HepG2 (cell line): Measurements from ENCODE around the gene PTPRD. TPM values are rescaled to one million over a fixed set of nuclear protein-coding genes. Genes with fewer than 3 reads are reported as not detected.

ENCODE experiments used
- ATAC-seq: fragments of 200-7000 bp; cut with Tn5 transposase; 3 replicates; pipeline ENCODE4 v1.9.1; 2020; ENCODE audit warnings: mild to moderate bottlenecking, moderate library complexity
- BruUV-seq: library from RNA; stranded (reverse); fragments of 400-500 nt; replicated peaks from 2 replicates; lab custom pipeline; 2021; lab: Mats Ljungman, UMichigan
- CTCF ChIA-PET: fragments of 300-600 bp; formaldehyde crosslinking; extraction: SDS; loops from one replicate; lab custom pipeline; 2021; ENCODE audit warnings: low total read pairs, inconsistent platforms, low intra/inter-chr PET ratio; lab: Yijun Ruan, JAX
- POLR2A ChIA-PET: fragments of 350-600 bp; sonication (Branson Sonifier 250); formaldehyde crosslinking; loops from one replicate; lab custom pipeline; 2020; ENCODE audit warnings: antibody characterized with exemption, inconsistent platforms; lab: Yijun Ruan, JAX
- DNase-seq: peaks from one replicate; pipeline ENCODE4 v3.0.0-alpha.2; 2015; ENCODE audit warnings: low spot score
- FAIRE-seq: peaks from 3 replicates; lab custom pipeline; 2011; peaks lifted over from hg19 to GRCh38; lab: Jason Lieb, UNC
- H2AFZ ChIP-seq: one replicate; pipeline ENCODE4 v1.6.1; 2011; ENCODE audit warnings: low read length, inconsistent platforms
- H3K27ac ChIP-seq: fragments of 300-600 bp; 3 replicates; pipeline ENCODE4 v1.8.0; 2011; ENCODE audit warnings: mixed run types, mild to moderate bottlenecking, mixed read lengths, low read length, inconsistent platforms; ENCODE audit not compliant: insufficient read depth; ENCODE audit errors: extremely low read length
- H3K27me3 ChIP-seq, 2 experiments: fragments of 200-600 bp in 1 of 2; 2 replicates in 1 of 2; 3 replicates in 1 of 2; pipeline versions ENCODE4 v1.6.0 to v1.8.0; 2011; ENCODE audit warnings: low read length in 2 of 2, mild to moderate bottlenecking in 2 of 2, moderate library complexity in 2 of 2, inconsistent platforms in 1 of 2; ENCODE audit not compliant: insufficient read depth in 2 of 2, control insufficient read depth in 1 of 2
- H3K36me3 ChIP-seq, 2 experiments: fragments of 200-600 bp in 1 of 2; replicated peaks in 1 of 2; 2 replicates in 1 of 2; 3 replicates in 1 of 2; pipeline versions ENCODE4 v1.5.1 to v1.8.0; 2011; ENCODE audit warnings: low read length in 2 of 2, inconsistent platforms in 1 of 2; ENCODE audit not compliant: insufficient read depth in 2 of 2, control insufficient read depth in 1 of 2
- H3K4me1 ChIP-seq: 2 replicates; pipeline ENCODE4 v1.5.1; 2012; ENCODE audit warnings: low read length, inconsistent platforms; ENCODE audit not compliant: insufficient read depth
- H3K4me2 ChIP-seq: 2 replicates; pipeline ENCODE4 v1.6.0; 2011; ENCODE audit warnings: low read depth, low read length, inconsistent platforms
- H3K4me3 ChIP-seq, 3 experiments: fragments of 200-600 bp in 1 of 3; sonication (generic), shearing (Covaris generic) in 1 of 3; replicated peaks in 1 of 3; 2 replicates each; pipeline ENCODE4 v1.5.1; 2011 to 2016; ENCODE audit warnings: low read length in 3 of 3, inconsistent platforms in 2 of 3, low read depth in 2 of 3, mild to moderate bottlenecking in 2 of 3, control low read depth in 1 of 3, mixed read lengths in 1 of 3; ENCODE audit not compliant: insufficient read depth in 1 of 3
- H3K79me2 ChIP-seq: one replicate; pipeline ENCODE4 v1.6.1; 2011; ENCODE audit warnings: low read length, inconsistent platforms; ENCODE audit not compliant: insufficient read depth
- H3K9ac ChIP-seq: 2 replicates; pipeline ENCODE4 v1.6.0; 2011; ENCODE audit warnings: mild to moderate bottlenecking, low read depth, low read length, inconsistent platforms; ENCODE audit not compliant: insufficient read depth
- H3K9me3 ChIP-seq: 2 replicates; pipeline ENCODE4 v1.5.1; 2012; ENCODE audit warnings: mild to moderate bottlenecking, low read length
- H4K20me1 ChIP-seq: 2 replicates; pipeline ENCODE4 v1.6.0; 2011; ENCODE audit warnings: inconsistent platforms, mild to moderate bottlenecking, low read length, moderate library complexity; ENCODE audit not compliant: insufficient read depth
- ARNT2 ChIP-seq: sonication (generic); formaldehyde crosslinking; IDR thresholded peaks from 2 replicates; pipeline ENCODE4 v1.8.0; 2022; ENCODE audit warnings: mild to moderate bottlenecking, low read depth, missing genetic modification reagents, moderate library complexity
- BATF2 ChIP-seq: sonication (generic); formaldehyde crosslinking; IDR thresholded peaks from 2 replicates; pipeline ENCODE4 v1.8.0; 2022; ENCODE audit warnings: mild to moderate bottlenecking, missing genetic modification reagents, moderate library complexity
- BCL6 ChIP-seq: IDR thresholded peaks from 2 replicates; pipeline ENCODE4 v1.6.1; 2016; ENCODE audit warnings: missing genetic modification reagents, missing compliant biosample characterization
- ERF ChIP-seq: IDR thresholded peaks from 2 replicates; pipeline ENCODE4 v1.6.1; 2018; ENCODE audit warnings: missing biosample characterization, missing genetic modification reagents
- FIP1L1 ChIP-seq: fragments of 200-400 bp; formaldehyde crosslinking; IDR thresholded peaks from 2 replicates; pipeline ENCODE4 v1.6.1; 2018; ENCODE audit warnings: low read depth, mild to moderate bottlenecking, low read length, moderate library complexity, borderline replicate concordance; ENCODE audit not compliant: insufficient read depth
- RNF219 ChIP-seq: sonication (generic); formaldehyde crosslinking; IDR thresholded peaks from 2 replicates; pipeline ENCODE4 v1.5.0; 2020; ENCODE audit warnings: mild to moderate bottlenecking, missing genetic modification reagents
- TGIF2 ChIP-seq: IDR thresholded peaks from 2 replicates; pipeline ENCODE4 v1.6.1; 2016; ENCODE audit warnings: control low read depth, missing compliant biosample characterization
- ZBTB3 ChIP-seq: sonication (generic); formaldehyde crosslinking; IDR thresholded peaks from 2 replicates; pipeline ENCODE4 v1.4.0; 2020; ENCODE audit warnings: low read depth, mild to moderate bottlenecking, moderate library complexity, missing genetic modification reagents, borderline replicate concordance
- ZNF136 ChIP-seq: sonication (generic); formaldehyde crosslinking; IDR thresholded peaks from 2 replicates; pipeline ENCODE4 v1.8.1; 2022; ENCODE audit warnings: low read depth, mild to moderate bottlenecking, moderate library complexity, missing genetic modification reagents
- ZNF232 ChIP-seq: sonication (generic); formaldehyde crosslinking; IDR thresholded peaks from 2 replicates; pipeline ENCODE4 v1.4.0; 2020; ENCODE audit warnings: missing genetic modification reagents, borderline replicate concordance
- ZNF414 ChIP-seq: sonication (generic); formaldehyde crosslinking; IDR thresholded peaks from 2 replicates; pipeline ENCODE4 v1.5.0; 2020; ENCODE audit warnings: missing genetic modification reagents
- ZNF432 ChIP-seq: sonication (generic); formaldehyde crosslinking; IDR thresholded peaks from 2 replicates; pipeline ENCODE4 v1.5.0; 2020; ENCODE audit warnings: missing genetic modification reagents, mild to moderate bottlenecking, borderline replicate concordance
- ZNF543 ChIP-seq: sonication (generic); formaldehyde crosslinking; IDR thresholded peaks from 2 replicates; pipeline ENCODE4 v1.4.0; 2020; ENCODE audit warnings: mild to moderate bottlenecking, missing genetic modification reagents
- WGBS: methylation state at CpG from one replicate; pipeline ENCODE4 v1.1.6; 2017; ENCODE audit warnings: low lambda C conversion rate; 5-methylcytosine and 5-hydroxymethylcytosine counted together
- in situ Hi-C: cut with HindIII; loops from 2 replicates; pipeline ENCODE4 v1.10.0; 2017; ENCODE audit warnings: low pct_unique_long_range_greater_than_20kb; ENCODE audit not compliant: extremely low pct_ligation_motif_present
- intact Hi-C: fragments of 100-400 bp; cut with micrococcal nuclease; formaldehyde crosslinking; loops from one replicate; pipeline ENCODE4 v1.10.0; 2022; ENCODE audit not compliant: unreplicated experiment
- polyA plus RNA-seq, 8 experiments: library from polyadenylated mRNA; depleted of rRNA in 3 of 8; stranded (reverse) in 7 of 8; unstranded in 1 of 8; fragments of >200 nt; fragmentation: Illumina TruSeq in 4 of 8; extraction: Trizol in 4 of 8; gene quantifications; 2 replicates each; pipeline versions ENCODE4 v1.2.1 to v1.2.3, GENCODE V29; 2011 to 2016; ENCODE audit warnings: low read depth in 4 of 8, missing spikeins in 1 of 8, mixed read lengths in 1 of 8; ENCODE audit not compliant: insufficient read depth in 1 of 8
- total RNA-seq, 5 experiments: library from RNA; depleted of rRNA; stranded (reverse); fragments of >200 nt; fragmentation: Illumina TruSeq; extraction: Trizol; gene quantifications; 2 replicates each; pipeline ENCODE4 v1.2.3, GENCODE V29; 2016; ENCODE audit warnings: low read depth in 1 of 5

PTPRD gene
- total and polyA plus RNA-seq, 2 of the 13 experiments (the other 11 are each of a cell fraction or from before 2014, with no cell fraction given) = 0.05 TPM; not detected in 1

- H3K36me3 ChIP-seq = no peaks in the 10 kb centered on the region
- in situ Hi-C loops = no loop called here
- POLR2A ChIA-PET = no interaction called here
- H3K9me3 ChIP-seq = no peaks in the 10 kb centered on the region
- no peak for DNase-seq
- BruUV-seq = no TSS peak
- no peaks in the 10 kb centered on the region for H3K79me2 ChIP-seq
- 5% methylated on average over 1 of the region's 1 CpG for WGBS
- CTCF ChIA-PET = no interaction called here
- no peak overlapping the region for H2AFZ ChIP-seq
- no peak for FAIRE-seq
- intact Hi-C loops = no loop called here
- no peak overlapping the region for H3K4me2 ChIP-seq
- H3K9ac ChIP-seq = no peak overlapping the region
- no peaks in the 10 kb centered on the region for H3K27me3 ChIP-seq
- no peak for TF ChIP-seq ARNT2 (CRISPR knock-in tag)
- no peak for TF ChIP-seq BATF2 (CRISPR knock-in tag)
- TF ChIP-seq BCL6 (CRISPR knock-in tag) = no peak
- TF ChIP-seq ZBTB3 = no peak
- no peak for TF ChIP-seq ERF
- no peak for TF ChIP-seq ZNF432
- no peak for TF ChIP-seq ZNF414 (CRISPR knock-in tag)
- TF ChIP-seq ZNF232 = no peak
- TF ChIP-seq ZNF543 = no peak
- TF ChIP-seq TGIF2 (CRISPR knock-in tag) = no peak
- TF ChIP-seq ZNF136 (CRISPR knock-in tag) = no peak
- TF ChIP-seq FIP1L1 = no peak
- TF ChIP-seq RNF219 (CRISPR knock-in tag) = no peak
- H3K27ac ChIP-seq = no peak overlapping the region
- no peaks in the 10 kb centered on the region for H4K20me1 ChIP-seq
- H3K4me3 ChIP-seq = no peak overlapping the region
- ATAC-seq = no peak
- no peaks in the 10 kb centered on the region for H3K4me1 ChIP-seq
These were observed 1960.5 kb downstream of the PTPRD start for GRCh38 chr9:8652255-8652654.
